HG02970 (cell line): ENCODE measurements around the gene BRME1.

ENCODE experiments used
- ATAC-seq: cut with Tn5 transposase; IDR thresholded peaks from one replicate; pipeline ENCODE4 v1.9.1; 2021; ENCODE audit warnings: mild to moderate bottlenecking, moderate library complexity, moderate number of reproducible peaks; ENCODE audit not compliant: unreplicated experiment, low FRiP score

Gene BRME1

DNA sequence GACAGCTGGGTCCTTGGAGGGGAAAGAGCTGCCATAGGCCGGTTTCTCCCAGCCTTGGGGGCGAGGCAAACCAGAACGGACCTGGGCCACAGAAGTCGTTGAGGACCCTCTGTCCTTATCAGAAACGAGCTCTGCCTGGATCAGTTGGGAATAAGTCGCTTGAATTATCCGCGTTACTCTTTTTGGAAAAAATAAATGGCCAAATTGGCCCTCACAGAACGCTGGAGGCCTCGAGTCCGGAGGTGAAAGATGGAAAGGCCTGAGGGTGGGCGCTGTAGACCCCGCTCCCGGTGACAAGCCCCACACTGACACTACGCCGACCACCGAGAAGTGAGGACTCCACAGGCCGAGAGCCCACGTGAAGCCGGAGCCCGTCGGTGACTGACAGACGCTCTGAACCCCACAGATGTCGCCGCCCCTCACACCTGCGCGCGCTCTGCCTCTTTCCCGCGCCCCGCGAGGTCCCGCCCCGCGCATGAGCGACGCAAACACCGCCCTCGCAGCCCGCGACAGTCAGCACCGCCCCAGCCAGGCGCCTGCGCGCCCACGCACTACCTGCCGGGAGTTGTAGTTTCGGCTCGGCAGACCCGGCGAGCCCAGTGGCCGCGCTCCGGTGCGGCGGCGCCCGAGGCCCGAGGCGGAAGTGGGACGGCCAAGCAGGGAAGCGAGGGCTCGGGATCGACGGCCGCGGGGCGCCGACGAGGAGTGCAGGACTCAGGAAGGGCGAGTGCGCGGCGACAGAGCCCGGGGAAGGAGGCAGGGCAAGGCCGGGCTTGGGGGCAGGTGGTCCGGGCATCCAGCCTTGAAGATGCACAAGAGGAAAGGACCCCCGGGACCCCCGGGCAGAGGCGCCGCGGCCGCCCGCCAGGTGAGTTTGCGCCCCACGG, at the start of gene BRME1, which contains the start of gene CC2D1A:
Gene BRME1, minus strand, starts transcription at position 484 of the 887 bp plus-strand sequence. CDS start 1,225 bp downstream, outside the sequence.
Gene CC2D1A, plus strand, starts transcription at position 568 of the 887 bp plus-strand sequence. Its CDS starts 241 bp downstream, at position 809.
- ATAC-seq, result peak; percentile 82

DNA sequence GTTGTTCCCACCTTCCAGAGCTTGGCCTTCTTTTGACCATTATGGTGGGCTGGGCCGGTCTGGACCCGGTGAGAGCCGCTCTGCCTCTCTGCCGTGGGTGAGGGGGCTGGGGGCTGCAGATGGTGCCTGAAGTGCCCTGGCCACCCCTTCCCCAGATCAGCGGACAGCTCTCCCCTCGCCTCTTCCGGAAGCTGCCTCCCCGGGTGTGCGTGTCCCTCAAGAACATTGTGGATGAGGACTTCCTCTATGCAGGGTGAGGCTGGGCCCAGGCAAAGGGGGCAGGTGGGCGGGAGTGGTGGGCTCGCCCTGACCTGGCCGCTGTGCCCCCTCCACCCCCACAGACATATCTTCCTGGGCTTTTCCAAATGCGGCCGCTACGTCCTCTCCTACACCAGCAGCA, 48.3 kb upstream of the BRME1 start:
- no peak for ATAC-seq

- ATAC-seq, result no peak
These were observed 47.1 kb upstream of the BRME1 start for GRCh38 chr19:13952931-13953531.

GRCh38 chr19:13952154-13952930, 46.4 kb upstream of the BRME1 start, which contains the start of gene DCAF15:
Gene DCAF15 (plus strand): TSS chr19:13952509. CDS start chr19:13952513, 4 bp downstream.
- ATAC-seq, result peak; percentile 98

- no peak for ATAC-seq
These were observed 45.9 kb upstream of the BRME1 start for GRCh38 chr19:13951799-13952153.

DNA sequence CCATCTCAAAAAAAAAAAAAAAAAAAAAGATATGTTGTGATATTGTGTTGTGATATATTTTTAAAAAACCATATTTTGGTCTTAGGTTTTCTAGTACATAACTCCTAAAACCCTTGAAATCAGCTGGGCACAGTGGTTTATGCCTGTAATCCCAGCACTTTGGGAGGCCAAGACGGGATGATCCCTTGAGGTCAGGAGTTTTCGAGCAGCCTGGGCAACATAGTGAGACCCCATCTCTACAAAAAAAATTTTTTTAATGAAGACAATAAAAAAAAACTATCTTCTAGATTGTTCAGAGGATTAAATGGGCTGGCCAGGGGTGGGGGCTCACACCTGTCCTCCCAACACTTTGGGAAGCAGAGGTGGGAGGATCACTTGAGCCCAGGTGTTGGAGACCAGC, 45.1 kb upstream of the BRME1 start:
- ATAC-seq, result no peak

DNA sequence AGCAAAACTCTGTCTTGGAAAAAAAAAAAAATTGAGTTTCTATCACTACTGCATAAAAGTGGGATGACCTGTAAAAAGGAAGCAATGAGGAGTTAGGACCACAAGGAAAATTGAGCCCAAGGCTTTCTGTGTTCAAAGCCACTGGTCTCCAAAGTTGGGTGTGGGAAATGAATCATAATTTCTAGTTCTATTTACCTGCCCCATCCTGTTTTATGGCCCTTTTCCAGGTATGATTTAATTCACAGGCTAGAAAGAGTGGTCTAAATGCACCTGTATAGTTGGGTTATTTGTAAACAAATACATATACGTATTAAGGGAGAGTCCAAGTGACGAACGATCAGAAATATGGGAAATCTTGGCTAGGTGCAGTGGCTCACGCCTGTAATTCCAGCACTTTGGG, 40.5 kb upstream of the BRME1 start:
- no peak for ATAC-seq

- no peak for ATAC-seq
These were observed 36.2 kb upstream of the BRME1 start for GRCh38 chr19:13942023-13942684.

DNA sequence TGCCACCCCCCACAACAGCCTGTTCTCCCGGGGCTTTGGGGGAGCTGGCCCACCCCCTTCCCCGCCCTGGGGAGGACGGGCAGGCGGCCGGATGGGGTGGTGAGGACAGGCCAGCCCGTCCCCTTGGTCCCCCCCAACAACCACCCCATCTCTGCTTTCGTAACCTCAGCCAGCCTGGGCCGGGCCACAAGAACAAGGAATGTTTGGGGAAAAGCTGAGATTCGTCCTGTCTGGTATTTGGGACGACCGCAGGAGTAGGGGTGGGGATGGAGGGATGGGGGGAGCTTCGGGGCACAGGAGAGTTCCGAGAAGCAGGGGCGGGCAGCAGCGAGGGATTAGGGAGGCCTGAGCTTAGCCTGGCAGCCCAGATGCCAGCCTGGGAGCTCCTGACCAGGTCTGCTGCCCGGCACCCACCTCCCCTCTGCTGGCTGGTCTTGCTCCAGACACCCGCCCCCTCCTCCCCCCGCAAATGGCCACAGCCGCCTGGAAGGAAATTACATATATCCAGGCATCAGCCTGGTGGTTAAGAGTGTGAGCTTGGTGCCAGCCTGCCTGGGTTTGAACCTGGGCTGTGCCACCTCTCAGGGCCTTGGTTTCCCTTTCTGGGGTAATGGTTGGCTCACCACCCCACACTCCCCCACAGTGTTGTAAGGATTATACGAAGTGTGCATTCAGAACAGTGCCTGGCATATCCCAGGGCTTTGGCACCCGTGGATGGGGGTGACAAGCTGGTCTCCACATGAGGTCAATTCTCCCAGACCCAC, 32.6 kb upstream of the BRME1 start, which contains the start of gene PODNL1:
Gene PODNL1, minus strand, starts transcription at position 117 of the 764 bp plus-strand sequence. CDS start 236 bp downstream, outside the sequence.
- ATAC-seq, result no peak

- ATAC-seq, result no peak
These were observed 31.8 kb upstream of the BRME1 start for GRCh38 chr19:13937479-13938300.

GRCh38 chr19:13935765-13936510, 30.0 kb upstream of the BRME1 start:
- ATAC-seq, result no peak

DNA sequence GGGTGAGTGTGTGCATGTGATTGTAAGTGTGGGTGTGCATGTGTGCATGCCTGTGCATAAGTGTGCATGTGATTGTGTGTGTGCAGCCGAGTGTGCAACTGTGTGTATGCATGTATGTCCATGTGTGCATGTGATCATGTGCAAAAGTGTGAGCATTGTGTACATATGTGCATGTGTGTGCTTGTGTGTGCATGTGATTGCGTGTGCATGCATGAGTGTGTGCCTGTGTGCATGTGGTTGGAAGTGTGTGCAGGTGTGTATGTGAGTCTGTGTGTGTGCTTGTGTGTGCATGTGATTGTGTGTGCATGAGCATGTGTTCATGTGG, 28.8 kb upstream of the BRME1 start:
- ATAC-seq, result no peak

GRCh38 chr19:13932911-13933393, 27.0 kb upstream of the BRME1 start:
- no peak for ATAC-seq

- ATAC-seq, result no peak
These were observed 26.3 kb upstream of the BRME1 start for GRCh38 chr19:13932149-13932637.

DNA sequence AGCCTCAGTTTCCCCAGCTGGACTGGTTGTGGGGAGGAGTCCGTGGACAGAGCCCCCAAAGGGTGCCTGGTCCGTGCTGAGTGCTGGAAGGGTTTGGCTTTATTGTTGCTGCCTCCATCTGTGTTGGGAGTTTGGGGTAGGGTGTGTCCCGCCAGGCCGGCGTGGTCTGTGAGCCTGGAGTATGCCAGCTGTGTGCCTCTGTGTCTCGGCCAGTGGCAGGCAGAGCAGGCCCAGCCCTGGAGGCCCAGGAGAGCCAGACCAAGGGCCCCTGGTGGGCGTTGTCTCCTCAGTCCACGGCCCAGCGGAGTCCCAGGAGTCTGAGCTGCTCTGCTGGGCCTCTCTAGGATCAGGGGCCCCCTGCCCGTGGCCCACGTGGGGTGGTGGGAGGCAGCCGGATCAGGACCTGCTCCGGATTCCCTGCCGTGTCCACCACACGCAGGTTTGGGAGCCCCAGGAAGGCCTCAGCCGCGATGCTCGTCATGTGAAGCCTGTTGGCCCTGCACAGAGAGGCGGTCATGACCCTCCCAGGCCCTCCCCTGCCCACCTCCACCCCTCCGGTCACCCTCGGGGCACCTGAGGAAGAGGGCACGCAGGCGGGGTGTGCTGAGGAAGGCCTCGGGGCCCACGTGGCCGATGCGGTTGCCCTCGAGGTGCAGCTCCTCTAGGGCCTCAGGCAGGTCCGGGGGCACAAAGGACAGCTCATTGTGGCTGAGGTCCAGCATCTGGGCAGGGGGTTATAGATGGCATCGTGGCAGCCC, 25.7 kb upstream of the BRME1 start:
- ATAC-seq, result no peak

DNA sequence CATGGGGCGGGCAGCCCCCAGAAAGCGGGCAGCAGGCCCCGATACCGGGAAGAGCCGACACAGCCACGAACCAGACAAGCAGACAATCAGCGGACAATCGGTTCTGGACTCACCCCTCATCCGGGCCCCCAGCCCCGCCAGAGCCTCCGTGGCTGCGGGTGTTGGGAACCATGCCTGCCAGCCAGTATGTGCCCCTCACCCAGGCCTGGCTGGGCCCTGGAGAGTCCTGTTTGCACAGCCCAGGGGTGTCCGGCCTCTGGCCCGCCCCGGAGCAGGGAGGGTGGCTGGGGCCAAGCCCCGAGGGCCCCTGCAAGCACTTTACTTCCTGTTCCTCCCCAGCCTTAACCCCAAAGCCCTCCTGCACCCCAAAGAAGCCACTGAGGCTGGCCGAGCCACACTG, 24.5 kb upstream of the BRME1 start:
- ATAC-seq, result no peak

DNA sequence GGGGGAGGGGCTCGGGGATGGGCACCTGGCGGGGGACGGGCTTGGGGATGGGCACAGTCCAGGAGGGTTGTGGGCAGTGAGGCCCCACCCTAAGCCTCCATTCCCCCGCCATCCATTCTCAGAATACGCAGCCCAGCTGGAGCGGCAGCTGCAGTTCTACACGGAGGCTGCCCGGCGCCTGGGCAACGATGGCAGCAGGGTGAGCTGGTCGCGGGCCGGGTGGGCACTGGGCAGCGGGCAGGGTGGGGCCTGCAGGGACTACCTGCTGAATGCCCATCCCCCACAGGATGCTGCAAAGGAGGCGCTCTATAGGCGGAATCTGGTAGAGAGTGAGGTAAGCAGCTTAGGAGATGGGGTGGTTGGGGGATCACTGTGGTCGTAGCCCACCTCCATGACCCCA, 24.0 kb upstream of the BRME1 start:
- no peak for ATAC-seq
